Esophagus mucosa (tissue), 1 donor: Measurements from ENCODE around the gene KLHDC1. TPM values are rescaled to one million over a fixed set of nuclear protein-coding genes. Genes with fewer than 3 reads are reported as not detected.

Source experiments
- ATAC-seq: fragments of 200-7000 bp; cut with Tn5 transposase; one replicate; pipeline ENCODE4 v1.9.1; 2020
- total RNA-seq: library from RNA; stranded (reverse); gene quantifications from one replicate; pipeline ENCODE4 v1.2.4, GENCODE V29; 2023
- donor health status: DM: yes; HTN: yes; CAD: no.

The KLHDC1 gene
- total RNA-seq, 1 donor from 2014 or later = 1.5 TPM

GRCh38 chr14:49792618-49793017 lies 99.7 kb downstream of the KLHDC1 start:
- ATAC-seq = no peak

GRCh38 chr14:49796025-49796424 lies 103.1 kb downstream of the KLHDC1 start:
- ATAC-seq = no peak

Other genes with a start within 250 kb of the KLHDC1 start
- 1,410 TPM for gene RPS29, start 106.7 kb upstream of the KLHDC1 start, total RNA-seq
- 10.3 TPM for gene LRR1, start 94.2 kb upstream of the KLHDC1 start, total RNA-seq
- gene RPL36AL, start 72.5 kb upstream of the KLHDC1 start, total RNA-seq = 129 TPM
- gene MGAT2, start 72.3 kb upstream of the KLHDC1 start, total RNA-seq = 15.1 TPM
- 5.7 TPM for gene DNAAF2, start 57.9 kb upstream of the KLHDC1 start, total RNA-seq
- 7.2 TPM for gene POLE2, start 4.9 kb upstream of the KLHDC1 start, total RNA-seq
- gene KLHDC2, start 75.0 kb downstream of the KLHDC1 start, total RNA-seq = 35.1 TPM
- gene NEMF, start 159.7 kb downstream of the KLHDC1 start, total RNA-seq = 40.1 TPM
- gene ARF6, start 200.0 kb downstream of the KLHDC1 start, total RNA-seq = 144 TPM